ENCODE results near the gene CARD11.
"Not testable (repeated sequence)": the region's sequence is repeated elsewhere in the genome, so short reads cannot be mapped to it uniquely, and the experiment has no call there.

CARD11 gene

DNA sequence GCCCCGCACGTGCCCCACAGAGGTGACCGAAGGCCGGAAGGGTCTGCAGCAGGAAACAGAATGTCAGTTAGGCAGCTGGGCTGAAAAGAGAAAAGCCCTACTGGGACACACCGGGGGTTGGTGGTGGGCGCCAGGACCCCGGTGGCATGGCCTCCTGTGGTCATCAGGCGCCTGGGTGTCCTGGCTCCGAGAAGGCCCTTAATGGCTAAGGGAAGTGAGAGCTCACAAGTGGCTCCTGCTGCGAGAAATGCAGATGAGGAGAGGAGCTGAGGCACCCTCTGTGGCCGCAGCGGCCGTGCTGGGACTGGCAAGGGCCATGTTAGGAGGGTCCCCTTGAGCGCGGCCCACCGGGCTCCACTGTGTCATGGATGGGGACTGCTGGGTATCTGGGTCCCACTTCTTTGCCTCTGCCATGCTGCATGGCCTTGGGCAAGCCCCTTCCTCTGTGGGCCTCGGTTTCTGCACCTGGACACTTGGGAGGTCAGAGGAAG, 120.3 kb downstream of the CARD11 start:
- no peak for DNase-seq

DNA sequence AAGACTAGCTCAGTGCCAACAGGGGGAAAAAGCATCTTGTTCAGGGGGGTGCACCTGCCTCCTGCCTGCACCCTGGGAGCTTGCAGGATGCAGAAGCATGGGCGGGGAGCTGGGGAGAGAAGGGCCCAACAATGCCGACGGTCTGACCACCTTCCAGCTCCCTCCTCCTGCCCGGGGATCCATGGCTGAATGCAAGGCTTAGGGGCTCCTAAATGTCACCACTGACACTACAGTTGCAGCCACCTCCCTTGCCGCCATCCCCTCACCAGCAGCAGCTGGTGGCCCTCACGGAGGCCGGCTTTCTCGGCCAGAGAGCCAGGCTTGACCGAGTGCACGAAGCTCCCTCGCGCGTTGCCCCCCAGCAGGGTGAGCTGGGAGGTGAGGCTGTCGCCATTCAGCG, 120.8 kb downstream of the CARD11 start:
- no peak for DNase-seq

DNA sequence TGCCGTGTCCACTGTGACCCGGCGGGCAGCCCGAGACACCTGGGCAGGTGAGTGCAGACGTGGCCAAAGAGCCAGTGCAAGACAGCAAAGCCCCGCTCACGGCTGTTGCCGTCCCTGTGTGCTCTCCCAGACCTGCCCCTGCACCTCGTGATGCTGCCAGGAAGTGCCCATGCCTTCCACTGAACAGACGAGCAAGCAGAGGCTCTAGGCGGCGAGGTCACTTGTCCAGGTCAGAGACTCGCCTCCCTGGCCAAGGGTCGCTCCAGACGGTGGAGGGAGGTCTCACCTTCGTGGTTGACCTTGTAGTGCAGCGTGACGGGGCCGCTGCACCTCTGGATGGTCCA, 121.3 kb downstream of the CARD11 start:
- no peak for DNase-seq

DNA sequence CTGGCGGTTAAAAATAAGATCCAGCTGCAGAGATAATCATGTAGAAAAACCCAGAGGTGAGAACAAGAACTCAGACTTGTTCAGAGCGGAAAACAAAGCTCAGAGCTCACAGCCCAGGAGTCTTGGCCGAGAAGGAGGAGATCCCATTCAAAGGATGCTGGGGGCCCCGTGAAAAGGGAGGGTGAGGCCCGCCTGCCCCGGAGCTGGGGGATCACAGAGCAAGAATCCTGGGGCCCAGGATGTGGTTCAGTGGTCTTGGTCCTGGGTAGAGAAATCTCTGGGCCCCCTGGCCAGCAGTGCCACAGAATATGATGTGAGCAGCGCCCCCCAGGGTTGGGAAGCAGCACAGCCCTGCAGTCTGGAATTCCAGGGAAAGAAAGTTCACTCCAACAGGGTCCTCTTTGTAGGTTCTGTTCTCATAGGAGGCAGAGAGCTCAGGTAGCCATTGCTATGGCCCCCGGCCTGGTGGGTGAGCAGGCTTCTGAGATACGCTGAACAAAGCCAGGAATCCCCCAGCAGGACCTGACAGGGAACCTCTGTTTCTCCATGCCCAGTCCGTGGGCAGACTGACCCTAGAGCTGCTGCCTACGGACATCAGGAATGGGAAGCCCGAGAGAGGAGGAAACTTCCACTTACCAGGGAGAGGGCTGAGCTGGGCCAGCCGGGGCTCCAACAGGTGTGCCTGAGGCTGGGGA, 121.9 kb downstream of the CARD11 start:
- peak; percentile 19 to 59 for DNase-seq

DNA sequence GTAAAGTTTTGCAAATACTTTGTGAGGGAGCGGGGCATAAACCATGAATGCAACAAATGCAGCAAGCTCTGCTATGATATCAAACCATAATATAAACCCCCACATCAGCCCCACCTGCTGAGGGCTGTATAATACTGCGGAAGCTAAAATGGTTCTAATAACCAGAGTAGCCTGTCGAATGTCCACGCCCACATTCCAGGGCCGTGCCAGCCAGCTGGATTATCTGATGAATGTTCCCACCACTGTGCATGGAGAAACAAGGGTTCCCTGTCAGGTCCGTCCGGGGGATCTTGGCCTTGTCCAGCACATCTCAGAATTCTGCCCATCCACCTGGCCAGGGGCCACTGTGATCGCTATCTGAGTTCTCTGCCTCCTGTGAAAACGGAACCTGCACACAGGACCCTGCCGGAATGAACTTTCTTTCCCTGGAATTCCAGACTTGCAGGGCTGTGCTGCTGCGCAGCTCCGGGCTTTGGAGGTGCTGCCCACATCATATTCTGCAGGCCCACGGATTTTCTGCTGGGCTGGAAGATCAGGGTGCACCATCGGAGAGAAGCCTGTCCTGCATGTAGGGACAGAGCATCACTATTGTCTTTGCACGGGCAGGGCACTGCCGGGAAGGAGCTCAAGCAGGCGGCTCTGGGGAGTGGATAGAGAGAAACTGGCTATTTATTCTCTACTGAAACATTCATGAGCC, 122.6 kb downstream of the CARD11 start:
- DNase-seq = no peak

DNA sequence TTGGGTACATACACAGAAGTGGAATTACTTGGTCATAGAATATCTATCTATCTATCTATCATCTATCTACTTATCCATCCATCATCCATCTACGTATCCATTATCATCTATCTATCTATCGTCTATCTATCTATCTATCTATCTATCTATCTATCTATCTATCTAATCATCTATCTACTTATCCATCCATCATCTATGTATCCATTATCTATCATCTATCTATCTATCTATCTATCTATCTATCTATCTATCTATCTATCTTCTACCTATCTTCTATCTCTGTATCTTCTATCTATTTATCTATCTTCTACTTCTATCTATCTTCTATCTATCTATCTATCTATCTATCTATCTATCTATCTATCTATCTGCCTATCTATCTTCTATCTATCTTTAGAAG, 123.2 kb downstream of the CARD11 start:
- not testable (repeated sequence) for DNase-seq

DNA sequence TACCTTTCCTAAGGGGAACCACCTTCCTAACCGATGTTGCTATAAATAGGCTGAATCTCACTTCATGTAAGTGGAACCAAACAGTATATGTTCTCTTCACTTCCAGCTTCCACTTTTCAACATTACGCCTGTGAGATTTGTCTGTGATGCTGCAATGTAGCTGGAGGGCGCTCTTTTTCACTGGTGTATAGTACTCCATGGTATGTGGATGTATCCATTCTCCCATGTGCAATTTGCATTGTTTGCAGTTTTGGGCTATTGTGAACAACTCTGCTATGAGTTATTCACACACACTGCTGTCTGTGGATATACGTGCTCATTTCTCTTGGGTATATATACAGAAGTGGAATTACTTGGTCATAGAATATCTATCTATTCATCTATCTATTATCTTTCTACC, 123.6 kb downstream of the CARD11 start:
- no peak for DNase-seq

DNA sequence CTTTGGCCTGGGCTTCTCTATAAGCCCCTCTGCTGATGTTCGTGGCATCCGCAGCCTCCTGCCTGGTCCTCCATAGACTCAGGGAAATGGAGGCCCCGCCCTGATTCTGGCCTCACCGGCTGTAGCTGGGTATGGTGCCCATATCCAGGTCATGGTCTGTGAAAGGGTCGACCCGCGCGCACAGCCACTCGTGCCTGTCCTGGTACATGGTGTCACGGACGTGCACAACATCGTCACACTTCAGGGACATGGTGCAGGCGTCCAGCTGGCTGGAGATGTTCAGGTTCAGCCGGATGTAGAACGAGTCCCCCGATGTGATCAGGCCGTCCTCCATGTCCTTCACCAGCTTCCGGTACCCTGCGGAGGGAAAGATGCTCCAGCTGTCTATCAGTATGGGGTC, 124.4 kb downstream of the CARD11 start:
- no peak for DNase-seq

DNA sequence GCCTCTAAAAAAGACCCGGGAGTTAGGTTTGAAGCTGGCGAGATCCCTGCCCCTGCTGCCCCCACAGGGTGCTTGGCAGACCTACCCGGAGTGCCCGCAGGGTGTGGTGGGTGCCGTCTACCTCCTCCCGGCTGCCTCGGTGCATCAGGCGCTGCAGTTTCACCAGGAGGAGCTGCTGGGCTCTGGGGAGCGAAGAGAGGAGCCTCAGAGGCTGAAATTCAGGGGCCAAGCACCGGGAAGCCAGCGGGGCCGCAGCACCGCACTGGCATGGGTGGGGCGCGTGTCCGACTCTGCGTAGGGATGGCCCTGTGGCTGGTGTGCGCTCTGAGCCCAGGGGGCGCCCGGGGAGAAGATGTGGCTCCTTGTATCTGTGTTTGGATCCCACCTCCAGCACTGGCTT, 125.3 kb downstream of the CARD11 start:
- no peak for DNase-seq

DNA sequence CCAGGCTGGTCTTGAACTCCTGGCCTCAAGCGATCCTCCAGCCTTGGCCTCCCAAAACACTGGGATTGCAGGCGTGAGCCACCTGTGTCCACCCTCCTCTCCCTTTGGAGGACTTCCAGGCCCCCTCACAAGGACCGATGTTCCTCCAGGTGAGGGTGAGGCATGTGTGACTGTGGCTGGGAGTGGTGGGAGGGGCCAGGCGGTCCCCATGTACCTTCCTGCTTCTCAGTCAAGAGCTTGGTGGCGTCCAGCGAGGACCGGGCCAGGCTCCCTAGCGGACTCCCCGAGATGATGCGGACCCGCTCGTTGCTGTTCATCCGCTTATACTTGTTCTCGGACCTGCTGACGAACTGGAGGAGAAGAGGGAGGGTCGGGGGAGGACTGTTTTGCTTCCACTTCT, 128.6 kb downstream of the CARD11 start:
- DNase-seq = no peak

DNA sequence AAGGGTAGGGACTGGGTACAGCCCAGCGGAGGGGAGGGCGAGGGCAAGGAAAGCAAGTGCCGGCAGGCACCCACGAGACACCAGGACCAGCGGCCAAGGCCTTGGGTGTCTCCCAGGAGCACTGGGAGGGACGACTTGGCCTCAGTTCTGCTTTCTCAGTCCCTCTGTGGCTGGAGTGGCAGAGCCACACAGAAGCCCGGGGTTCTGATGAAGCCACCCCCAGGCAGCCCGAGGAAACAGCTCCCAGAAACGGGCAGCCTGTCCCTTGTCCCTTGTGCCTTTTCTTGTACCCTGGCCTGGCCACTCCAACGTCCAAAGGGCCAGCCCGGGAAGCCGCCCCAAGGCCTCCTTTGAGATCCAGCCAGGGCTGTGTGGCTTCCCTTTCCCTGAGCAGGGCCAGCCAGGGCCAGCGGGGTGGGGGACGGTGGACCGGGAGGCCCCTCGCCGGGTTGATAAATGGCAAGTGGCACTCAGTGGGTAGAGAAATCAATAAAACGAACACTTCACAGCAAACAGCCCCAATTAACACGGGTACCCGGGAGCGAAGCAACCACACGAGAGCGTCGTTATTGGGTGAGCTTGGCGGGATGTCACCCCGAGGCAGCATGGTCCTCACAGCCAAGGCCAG, 129.8 kb downstream of the CARD11 start:
- no peak for DNase-seq

DNA sequence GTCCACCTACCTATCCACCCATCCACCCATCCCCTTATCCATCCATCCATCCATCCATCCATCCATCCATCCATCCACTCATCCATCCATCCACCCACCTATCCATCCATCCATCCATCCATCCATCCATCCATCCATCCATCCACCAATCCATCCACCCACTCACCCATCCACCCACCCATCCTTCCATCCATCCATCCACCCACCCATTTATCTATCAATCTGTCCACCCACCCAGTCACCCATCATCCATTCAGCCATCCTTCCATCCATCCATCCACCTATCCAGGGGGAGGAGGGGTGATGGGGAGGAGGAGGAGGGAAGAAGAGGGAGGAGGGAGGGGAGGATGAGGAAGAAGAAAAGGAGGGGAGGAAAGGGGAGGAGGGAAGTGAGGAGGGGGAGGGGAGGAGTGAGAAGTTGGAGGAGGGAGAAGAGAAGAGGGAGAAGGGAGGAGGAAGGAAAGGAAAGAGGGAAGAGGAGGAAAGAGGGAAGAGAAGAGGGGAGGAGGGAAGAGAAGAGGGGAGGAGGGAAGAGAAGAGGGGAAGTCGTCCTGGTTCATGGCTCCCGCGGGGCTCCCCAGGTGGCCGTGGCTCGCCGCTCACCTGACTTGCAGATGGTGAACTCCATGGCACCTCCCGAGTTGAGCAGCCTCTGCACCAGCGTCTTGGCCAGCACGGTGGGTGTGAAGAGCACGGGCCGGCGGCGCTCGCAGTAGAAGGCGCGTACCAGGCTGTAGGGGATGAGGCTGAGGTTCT, 130.8 kb downstream of the CARD11 start:
- no peak for DNase-seq

DNA sequence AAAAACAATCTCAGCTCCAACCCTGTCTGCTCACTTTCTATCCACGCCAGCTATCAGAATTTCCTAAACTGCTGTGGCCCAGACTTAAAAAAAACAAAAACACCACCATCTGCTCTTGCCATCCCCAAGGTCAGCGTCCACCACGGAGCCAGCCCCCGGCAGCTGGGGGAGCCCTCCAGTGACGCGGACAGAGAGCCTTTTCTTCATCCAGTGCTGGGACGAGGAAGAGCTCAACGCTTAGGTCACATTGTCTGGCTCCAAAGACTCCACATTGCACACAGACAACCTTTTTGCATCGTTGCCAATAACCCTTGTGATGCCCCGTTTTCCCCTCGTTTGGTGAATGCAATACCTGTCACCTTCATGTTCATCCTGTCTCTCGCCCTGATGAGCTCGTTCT, 132.2 kb downstream of the CARD11 start:
- DNase-seq = no peak

DNA sequence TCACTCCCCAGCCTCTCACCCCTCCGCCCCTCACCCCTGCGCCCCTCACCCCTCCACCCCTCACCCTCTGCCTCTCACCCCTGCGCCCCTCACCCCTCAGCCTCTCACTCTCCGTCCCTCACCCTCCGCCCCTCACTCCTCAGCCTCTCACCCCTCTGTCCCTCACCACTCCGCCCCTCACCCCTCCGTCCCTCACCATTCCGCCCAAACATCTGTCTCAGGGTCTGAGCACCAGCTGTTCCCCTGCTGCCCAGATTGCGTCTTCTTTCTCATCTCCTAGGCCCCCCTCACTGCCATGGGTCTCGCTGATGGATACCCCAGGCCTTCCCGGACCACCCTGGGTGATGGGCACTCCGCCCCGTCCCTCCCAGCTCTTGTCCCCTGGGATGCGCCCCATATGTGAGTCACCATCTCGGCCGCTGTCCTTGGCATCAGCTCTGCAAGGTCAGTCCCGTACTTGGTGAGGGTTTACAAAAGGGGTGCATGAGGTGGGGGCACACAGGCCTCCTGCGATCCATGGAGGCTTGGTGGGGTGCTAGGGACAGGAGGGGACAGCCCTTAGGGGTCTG, 134.1 kb downstream of the CARD11 start:
- no peak for DNase-seq

DNA sequence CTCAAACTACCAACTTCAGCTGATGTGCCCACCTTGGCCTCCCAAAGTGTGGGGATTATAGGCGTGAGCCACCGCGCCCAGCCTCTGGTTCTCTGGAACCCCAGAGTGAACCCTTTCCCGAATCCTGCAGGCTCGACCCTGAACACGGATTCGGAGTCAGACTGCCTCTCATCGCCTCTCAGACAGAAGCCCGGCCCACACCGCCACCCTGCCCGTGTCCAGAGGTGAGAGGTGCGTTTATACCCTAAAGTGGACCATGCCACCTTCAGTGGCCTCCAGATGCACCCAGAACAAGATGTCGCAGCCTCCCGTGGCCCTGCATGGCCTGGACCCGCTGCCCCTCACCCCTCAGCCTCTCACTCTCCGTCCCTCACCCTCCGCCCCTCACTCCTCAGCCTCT, 134.6 kb downstream of the CARD11 start:
- DNase-seq = no peak

DNA sequence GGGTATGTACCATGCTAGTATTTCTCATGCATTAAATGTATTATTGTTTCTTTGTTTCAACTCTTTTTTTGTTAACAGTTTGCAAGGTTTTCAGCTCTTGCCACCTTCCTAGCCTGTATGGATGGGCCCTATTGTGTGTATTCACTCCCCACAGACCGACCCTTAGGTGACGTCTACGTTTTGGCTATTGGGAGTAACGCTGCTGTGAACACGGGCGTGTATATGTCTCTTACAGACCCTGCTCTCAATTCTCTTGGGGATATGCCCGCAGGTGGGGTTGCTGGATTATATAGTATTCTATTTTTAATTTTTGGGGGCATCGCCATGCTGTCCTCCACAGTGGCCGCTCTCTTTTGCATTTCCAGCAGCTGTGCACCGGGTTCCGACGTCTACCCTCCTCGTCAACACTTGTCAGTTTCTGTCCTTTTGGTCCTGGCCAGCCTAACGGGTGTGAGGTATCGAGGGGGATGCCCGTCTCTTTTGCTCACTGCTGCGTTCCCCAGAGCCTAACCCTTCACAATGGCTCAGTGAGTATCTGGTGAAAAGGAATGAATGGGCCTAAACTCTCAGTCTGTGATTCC, 135.5 kb downstream of the CARD11 start:
- DNase-seq = no peak

DNA sequence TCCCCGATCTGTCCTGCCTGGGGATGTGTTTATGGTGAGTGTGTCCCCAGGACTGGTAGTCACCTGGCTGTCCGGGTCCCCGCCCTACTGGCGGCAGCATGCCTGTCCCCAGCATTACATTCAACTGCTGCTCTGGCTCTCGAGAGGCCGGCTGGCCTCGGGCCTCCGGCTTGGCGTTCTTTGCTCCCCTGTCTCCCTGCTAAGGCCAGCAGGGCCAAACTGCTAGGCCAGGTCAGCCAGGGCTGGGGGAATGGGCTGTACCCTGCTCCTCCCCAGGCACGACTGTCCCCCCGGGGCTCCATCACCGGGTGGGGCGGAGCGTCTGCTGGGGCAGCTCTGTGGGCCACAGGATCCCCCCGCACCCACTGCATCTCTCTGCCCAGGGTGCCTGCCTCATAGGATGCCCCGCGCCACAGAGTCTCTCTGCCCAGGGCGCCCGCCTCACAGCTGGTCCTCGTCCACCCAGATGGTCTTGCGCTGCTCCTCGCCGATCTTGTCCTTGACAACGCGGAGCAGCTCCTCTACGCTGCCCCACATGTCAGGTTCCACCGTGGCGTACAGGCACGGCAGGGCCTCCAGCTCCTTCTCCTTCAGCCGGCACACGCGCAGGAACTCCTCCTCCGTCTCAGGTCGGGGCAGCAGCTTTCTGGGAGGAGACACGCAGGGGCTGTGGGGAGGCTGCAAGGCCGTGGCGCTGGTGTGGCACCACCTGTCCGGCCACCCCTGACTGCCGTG, 137.3 kb downstream of the CARD11 start:
- DNase-seq = no peak

DNA sequence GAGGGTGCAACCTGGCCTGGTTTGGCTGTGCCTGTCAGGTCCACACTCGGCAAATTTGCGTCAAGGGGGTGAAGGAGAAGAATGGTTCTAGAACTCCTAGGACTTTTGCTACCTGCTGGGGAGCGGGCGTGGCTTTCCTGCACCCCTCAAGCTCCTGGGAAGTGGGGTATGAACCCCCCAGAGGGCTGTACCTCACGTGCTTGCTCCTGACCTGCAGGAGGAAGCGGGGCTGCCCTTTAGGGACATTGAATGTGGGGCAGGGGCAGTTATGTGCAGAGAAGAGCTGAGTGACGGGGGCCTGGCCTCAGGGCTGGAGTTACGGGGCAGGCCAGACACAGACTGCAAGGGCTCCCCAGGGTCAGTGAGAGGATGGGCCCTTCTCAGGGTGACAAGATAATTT, 138.2 kb downstream of the CARD11 start:
- DNase-seq = no peak

DNA sequence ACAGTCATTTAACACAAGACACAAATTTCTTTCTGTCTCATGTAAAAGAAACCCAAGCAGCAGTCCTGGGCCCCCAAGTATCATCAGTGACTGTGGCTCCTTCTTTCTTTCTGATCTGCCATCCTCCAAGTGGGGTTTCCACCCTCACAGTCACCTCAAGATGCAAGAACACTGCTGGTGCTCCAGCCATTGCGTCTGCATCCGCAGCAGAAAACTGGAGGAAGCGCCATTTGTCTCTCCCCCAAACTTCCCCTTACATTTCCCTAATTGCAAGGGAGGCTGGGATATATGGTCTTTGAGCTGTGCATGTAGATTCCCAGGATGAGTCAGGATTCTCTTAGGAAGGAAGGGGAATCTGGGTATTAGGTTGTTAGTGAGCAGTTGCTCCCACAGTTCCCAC, 138.6 kb downstream of the CARD11 start:
- no peak for DNase-seq

DNA sequence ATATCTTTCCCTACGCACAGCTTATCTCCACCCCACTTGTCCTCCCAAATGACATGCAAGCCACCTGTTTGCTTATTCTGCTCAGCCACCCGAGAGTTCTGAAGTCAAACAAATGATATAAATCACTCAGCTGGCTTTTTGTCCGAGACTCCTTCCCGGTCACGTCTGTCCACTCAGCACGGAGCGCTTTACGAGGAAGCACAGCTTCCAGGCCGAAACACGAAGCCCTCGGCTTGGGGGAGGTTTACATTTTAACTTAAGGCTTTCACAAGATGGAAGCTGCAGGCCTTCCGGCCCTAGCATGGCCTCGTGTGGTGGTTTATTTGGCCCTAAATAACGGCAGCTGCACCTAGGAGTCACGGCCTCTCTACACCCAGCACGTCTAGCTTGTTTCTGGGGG, 139.5 kb downstream of the CARD11 start:
- DNase-seq = no peak

DNA sequence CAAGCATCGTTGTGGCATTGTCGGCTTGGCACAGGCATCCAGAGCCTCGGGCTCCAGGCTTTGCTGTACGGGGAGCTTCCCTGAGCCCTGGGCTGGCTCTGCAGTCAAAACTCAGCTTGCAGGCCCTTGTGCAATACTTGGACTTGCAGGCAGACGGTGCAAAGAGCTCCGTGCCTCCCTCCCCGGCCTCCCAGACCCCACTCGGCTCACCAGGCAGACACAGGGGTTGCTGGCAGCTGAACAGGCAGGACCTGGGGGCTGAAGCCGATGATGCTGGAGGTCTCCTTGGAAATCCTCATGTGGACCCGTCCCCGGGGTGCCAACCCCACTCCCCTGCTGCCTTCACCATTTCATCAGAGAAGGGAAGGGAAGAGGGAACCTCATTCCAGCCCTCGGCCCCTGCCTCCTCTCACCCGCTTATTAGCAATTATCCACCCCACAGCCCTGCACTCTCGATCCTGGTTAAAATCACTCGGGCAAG, 139.9 kb downstream of the CARD11 start:
- no peak for DNase-seq

DNA sequence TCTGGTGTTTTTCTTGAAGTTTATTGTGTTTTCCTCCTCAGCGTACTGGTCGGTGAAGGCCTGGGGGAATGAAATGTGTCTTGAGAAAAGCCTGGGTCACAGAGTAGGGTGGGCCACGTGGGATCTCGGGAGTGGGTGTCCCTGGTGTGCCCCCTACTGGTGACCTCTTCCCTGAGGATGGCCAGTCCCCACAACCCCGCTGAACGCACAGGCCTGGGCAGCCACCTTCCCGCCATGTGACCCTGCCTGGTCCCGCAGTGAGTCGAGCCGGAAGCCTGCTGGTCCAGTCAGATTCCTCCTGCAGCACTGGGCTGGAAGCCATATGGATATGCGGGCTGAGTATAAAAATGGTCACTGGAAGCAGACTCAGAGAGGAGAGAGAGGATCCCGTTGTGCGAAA, 146.6 kb downstream of the CARD11 start:
- DNase-seq = no peak

All from NCI-H526 (cell line).